ENCODE results near the gene RASGRF1.

RASGRF1 gene

DNA sequence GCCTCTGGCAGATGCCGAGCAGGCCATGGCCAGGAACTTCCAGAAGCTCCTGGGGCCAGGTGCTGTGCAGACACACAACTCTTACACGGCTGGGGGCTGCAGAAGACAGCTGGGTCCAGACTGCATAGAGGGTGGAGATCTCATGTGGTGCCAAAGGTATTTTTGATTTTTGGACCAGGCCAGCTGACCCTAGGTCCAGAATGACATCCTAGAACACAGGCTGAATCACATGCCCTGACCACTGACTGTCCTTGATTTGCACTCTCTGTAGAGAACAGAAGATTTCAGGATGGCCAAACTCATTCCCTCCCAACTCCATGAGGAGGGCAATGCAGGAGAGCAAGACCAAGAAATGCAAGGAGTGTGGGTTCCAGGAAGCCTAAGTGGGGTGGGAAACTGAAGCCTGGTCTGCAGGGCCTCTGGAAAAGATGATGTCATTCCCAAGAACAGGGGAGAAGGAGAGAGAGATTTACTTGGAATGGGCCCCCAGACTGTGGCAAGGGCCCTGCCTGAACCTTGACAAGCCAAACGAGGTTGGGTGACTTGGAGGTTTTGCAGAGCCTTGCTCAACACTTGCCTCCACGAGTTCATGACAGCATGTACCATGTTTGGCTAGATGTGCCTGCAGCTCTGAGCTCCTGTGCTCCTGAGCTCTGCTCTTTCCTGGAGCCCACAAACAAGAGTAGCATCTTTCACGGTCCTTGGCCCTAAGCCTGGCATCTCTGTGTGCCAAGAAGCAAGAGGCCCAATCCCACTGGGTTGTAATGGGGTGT, 107.2 kb downstream of the RASGRF1 start:
- no peak for DNase-seq

DNA sequence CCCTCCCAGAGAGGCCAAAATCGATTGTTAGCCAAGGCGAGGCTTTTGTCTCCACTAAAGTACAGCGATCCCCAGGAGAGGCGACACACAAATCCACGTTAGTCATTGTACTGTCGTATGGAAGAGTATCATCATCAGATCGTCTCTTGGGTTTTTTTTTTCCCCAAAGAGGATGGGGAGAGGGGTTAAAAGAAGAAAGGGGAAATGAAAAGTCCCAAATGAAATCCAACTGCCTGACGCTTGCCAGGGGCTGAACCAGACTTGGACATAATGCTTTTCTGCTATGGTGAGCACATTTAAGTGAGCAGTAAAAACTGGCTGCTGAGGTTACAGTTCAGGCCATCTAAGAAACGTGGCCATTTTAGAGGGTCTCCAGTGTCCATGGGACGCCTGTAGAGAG, 107.8 kb downstream of the RASGRF1 start:
- DNase-seq = no peak

DNA sequence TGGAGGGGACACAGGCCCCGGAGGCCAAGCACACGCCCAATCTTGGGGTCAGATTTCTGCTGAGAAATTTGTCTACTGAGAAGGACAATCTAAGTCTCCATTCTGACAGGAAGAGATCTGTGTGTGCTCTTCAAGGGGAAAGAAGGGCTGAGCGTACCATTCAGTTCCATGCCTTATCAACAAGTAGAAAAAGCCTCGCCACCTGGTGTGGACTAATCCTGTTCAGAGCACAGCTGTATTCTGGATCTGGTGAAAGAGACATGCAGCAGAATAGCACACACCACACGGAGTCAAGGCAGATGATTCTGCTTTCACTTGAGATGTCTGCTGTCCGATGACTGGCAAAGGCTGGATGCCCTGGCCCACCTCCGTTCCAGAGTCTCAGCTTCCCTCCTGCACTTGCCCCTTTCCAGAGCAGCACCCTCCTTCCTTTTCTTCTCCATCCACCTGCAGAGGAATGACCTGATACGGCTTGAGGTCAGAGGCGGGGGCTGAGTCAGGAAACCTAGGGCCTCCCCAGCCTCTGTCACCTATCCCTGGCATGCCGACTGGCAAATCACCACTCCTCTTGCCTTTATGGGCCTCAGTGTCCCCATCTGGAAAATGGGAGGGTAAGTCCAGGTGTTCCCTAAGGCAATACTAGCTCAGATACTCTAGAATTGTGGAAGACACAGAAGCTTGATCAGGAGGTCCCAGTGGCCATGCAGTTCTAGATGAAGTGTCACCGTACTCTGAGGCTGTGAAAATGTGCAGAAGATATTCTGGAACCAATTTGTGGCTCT, 108.9 kb downstream of the RASGRF1 start:
- no peak for DNase-seq

DNA sequence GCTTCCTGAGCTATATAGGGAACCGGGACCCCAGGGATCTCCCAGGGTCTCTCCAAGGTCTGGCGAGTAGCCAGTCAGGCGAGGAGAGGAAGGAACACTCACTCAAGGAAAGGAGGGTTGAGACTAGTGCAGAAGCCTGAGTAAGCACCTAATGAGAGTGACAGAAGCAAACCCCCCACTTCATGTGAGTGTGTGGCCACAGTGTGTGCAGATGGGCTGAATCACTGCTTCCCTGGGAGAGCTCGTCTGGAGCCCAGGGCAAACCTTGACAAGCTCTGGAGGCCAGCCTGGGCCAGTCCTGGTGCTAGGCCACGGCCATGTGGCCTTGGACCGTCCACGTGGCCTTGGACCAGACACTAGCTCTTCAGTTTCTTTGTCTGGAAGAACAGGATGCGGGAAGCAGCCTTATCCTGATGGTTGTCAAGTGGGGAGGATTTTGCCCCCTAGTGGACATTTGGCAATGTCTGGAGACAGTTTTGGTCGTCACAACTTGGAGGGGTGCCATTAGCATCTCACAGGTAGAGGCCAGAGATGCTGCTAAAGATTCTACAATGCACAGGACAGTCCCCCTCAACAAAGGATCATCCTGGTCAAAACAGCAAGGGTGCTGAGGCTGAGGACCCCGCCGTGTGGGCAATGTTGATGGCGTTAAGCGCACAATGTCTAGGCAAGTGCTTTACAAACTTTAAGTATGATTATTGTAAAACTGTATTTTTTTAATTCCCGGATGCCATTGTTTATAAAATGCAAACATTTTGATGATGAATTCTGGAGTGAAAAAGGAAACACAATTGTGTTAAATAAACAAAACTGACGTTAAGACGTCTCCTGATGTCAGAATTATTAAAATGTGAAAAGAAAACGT, 110.9 kb downstream of the RASGRF1 start:
- no peak for DNase-seq

DNA sequence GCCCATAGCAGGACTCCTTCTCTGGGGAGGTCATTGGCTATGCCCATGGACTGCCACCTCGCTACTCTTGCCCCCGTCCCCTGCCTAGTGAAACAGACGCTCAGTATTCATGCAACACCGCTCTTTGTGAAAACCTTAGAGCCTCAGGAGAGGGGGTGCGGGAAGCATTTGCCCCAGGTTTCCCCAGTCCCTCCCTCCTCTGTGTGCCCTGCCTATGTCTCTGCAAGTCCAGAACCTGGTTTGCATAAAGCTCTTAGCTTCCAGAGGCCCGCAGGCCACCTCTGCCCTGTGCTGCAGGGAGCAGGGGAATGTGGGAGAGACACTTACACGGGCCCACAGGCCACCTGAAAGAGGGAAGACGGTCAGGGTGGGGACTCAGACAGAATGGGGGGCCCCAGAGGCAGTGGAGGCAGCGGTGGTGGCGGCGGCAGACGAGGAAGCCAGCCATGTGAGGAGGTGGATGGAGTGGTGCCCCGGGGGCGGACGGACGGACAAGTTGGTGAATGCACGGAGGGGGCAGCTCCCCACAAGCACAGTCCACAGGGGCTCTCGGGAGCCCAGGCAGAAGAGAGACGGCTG, 111.9 kb downstream of the RASGRF1 start:
- no peak for DNase-seq

DNA sequence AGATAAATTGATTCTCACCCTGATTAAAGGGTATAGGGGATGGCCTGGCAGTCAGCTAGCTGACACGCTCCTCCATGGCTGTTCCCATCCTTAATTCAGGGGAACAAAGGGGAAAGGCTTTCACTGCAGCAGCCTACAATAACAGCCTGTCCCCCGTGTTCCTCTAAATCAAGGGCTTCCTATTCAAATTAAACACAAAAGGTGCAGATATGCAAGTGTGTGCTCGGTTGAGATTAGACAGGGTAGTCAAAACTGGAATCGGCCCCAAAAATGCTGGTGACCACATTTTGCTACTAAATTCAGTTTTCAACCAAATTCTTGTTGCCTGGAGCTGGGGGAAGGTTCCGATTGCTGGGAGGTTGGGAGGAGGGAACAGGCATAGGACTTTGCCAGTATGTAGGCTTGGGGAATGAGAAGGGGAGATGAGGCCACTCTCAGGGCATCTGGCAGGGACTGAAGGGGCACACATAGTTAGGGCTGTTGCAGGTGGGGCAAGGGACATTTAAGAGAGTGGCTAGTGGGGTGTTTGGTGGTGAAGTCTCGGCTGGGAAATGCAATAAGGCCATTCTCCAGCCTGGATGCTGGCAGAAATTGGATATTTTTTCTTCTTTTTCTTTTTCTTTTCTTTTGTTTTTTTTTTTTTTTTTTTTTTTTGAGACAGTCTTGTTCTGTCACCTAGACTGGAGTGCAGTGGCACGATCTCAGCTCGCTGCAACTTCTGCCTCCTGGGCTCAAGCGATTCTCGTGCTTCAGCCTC, 112.8 kb downstream of the RASGRF1 start:
- DNase-seq = no peak

DNA sequence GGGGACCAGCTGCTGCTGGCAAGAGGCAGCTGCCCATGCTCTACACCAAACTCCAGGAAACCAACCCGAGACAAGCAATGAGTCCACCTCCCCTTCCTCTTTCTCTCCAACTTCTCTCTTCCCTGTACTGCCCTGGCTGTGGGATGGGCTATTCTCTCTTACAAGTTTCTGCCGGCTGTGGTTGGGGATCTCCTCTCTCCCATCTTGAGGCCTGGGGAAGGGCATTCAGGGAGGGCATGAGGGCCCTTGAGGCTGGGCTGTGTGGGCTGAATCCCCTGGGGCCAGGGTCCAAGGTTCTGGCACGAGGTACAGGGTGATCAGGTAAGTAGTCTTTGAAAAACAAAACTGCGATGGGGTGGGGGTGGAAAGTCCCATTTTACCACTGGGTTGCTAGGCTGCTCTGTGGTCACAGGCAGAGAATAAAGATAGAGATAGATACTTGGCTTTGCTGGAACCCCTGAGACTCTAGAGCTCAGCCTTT, 113.4 kb downstream of the RASGRF1 start:
- no peak for DNase-seq

DNA sequence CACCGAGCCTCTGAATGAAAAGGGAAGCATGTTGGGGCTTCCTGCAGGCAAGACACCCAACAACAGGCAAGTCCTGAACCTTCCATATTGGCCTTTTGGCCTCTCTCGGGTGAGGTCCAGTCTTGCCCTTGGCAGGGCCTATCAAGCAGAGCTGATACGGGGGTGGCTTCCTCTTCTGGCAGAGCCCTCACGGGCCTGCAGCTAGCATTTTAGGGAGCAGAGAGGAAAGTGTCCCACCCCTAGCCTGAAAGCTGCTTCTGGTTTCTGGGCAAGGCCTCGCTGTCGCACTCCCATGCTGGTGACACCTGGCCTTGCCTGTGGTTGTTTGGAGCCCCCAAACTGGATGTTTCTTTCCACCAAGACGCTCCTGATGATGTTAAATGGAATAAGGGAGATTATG, 113.9 kb downstream of the RASGRF1 start:
- no peak for DNase-seq

DNA sequence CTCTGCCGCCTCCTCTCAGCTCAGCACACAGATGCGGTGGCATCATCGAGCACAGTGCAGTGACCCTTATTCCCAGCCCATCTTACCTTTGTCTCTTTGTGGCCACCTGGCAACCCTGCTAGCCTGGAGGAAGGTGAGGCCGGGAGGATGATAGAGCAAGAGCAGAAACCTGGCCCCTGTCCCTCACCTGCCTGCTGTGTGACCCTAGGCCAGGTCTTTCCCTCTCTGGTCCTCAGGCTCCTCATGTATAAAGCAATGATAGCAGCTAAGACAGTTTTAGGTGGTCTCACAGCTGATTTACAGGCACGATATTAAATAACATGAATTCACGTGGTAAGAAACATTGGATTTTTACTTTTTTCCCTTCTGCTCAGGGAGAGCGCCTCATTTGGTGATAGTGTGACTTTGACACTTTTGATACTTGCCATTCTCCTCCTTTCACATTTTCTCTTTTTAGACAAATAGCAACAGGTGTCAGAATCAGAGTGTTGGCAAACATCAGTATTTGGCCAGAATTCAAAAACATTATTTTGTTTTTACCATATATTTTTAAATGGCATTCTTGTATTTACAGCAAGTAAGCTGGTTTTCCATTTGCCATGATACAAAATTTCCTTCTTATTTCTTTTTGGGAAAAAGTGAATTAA, 116.2 kb downstream of the RASGRF1 start:
- DNase-seq = no peak

DNA sequence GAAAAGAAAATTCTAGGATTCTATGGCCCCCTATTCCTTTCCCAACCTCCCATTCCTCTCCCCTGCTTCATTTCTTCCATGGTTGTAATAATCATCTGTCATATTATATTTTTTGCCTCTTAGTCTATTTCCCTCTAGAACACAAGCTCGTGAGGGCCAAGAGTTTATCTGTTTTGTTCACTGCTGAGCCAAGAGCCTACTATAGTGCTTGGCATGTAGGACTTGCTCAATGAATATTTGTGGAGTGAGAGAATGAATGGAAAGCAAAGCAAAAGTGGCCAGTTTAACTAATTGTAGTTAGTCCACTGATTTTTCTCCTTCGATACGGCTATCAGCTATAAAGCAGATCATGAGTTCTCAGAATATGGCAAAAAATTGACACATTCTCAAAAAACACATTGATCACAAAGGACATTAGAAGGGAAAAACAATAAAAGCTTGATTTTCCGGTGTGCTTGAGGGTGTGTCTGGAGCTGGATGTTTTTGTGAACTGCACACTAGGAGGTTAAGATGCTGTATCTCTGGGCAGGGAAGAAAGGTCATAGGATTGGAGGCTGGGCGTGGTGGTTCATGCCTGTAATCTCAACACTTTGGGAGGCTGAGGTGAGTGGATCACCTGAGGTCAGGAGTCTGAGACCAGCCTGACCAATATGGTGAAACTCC, 120.8 kb downstream of the RASGRF1 start:
- DNase-seq = no peak

DNA sequence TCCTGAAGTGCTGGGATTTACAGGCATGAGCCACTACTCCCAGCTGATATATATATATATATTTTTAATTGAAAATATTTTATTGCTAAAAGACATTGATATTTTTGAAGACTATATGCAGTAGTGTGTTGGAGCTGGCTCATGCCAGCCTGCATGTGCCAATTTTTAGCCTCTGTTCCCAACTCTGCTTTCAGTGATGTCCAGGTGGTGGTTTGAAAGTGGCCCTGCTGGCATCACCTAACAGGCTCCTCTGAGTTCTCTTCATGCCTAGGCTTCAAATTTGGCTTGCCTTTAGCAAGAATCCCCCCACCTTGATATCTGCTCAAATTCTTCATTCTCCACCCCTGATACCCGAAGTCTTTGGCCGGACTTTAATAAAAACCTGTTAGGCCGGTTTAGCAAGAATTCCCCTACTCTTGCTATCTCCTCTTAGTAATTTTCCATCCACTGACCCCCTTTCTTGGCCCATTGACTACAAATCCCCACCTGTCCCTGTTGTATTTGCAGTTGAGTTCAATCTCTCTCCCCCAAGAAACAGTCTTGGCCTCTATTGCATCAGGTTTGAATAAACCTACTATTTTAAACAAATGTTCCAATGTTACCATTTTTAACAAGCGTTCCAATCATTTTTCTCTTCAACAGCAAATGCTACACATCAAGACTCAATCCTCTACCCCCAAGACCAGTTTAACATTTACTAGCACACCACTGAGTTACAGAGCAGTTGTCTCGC, 121.9 kb downstream of the RASGRF1 start:
- no peak for DNase-seq

DNA sequence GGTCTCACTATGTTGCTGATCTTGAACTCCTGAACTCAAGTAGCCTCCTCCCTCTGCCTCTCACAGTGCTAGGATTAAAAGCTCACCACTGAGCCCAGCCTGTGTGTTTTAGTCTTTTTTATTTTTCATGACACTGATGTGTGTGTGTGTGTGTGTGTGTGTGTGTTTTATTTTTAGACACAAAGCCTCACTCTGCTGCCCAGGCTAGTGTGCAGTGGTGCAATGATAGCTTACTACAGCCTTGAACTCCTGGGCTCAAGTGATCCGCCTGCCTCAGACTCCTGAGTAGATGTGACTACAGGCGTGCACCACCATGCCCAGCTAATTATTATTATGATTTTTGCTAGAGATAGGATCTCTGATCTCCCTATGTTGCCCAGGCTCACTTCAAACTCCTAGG, 122.5 kb downstream of the RASGRF1 start:
- DNase-seq = no peak

DNA sequence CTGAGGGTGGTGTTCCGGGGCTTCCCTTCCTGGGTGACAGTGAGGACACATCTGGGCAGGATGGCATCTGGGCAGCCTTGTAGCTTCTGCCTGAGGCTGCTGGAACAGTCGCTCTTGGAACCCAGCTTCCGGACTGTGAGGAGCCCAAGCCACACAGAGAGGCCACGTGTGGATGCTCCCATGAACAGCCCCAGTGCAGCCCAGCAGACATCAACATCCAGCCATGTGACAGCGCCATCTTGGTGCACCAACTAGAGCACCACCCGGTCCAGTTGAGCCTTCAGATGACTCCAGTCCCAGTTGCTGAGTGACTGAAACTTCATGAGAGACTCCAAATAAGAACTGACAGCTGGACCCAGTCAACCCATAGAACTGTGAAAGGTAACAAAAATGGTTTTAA, 130.3 kb downstream of the RASGRF1 start:
- no peak for DNase-seq

DNA sequence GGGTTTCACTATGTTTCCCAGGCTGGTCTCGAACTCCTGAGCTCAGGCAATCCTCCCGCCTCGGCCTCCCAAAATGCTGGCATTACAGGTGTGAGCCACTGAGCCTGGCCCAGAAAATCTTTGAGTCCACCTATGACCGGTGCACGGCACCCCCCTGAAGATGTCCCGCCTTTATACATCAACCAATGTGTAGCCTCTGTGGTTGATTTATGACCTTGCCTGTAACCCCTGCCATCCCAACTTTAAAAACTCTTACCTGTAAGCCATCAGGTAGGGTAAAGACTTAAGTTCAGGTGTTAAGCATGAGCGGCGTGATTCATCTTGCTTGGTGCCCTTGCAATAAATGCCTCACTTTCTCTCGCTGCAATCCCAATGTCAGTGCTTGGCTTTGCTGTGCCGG, 131.2 kb downstream of the RASGRF1 start:
- no peak for DNase-seq

DNA sequence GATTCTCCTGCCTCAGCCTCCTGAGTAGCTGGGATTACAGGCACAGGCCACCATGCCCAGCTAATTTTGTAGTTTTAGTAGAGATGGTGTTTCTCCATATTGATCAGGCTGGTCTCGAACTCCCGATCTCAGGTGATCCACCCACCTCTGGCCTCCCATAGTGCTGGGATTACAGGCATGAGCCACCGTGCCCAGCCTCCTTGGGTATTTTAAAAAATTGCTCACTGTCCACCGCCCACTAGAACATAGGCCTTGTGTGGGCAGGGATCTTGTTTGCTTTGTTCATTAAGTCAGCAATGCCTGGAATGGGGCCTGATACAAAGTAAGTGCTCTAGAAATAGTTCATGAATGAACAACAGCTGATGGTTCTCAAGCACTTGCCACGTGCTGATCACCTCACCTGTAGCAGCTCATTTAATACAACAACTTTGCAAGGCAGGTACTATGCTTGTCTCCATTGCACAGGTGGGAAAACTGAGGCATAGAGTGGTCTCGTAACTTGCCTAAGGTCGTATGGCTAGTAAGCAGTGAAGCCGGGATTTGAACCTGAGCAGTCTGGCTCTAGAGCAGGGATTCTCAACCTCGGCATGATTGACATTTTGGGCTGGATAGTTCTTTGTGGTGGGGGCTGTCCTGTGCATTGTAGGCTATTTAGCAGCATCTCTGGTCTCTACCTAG, 133.0 kb downstream of the RASGRF1 start:
- DNase-seq = no peak

DNA sequence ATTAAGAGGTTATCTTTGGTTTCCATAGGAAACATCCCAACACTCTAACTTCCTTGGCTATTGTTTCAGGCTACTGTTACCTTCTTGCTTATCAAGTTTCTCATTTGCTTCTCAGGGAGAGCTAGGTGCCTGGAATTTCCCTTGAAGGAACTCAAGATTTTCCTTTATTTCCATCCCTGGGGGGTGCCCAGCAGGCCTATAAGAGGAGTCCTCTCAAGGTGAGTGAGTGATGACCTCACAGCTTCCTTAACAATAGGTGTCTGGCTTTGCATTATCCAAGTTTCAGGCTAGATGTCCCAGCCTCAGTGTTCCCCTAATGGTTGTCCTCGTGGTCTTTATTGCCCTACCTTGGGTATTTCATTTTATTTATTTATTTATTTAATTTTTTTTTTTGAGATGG, 133.6 kb downstream of the RASGRF1 start:
- DNase-seq = no peak

DNA sequence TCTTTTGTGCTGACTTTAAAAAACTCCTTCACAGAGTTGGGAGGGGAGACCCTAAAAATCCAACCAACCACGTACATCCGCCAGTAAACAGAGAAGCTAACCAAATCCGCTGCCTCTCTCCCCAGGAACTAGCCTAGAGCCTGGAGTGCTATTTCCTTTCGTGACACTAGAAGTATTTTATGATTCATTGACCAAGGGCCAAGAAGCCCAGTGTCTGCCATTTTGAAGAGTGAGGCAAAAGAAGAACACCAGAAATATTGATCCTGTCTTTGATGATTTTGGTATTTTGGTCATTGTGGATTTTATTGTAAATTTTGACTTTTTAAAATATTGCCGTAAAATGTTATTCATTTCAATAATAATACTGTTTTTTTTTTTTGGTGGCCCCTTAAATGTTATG, 135.2 kb downstream of the RASGRF1 start:
- DNase-seq = no peak

DNA sequence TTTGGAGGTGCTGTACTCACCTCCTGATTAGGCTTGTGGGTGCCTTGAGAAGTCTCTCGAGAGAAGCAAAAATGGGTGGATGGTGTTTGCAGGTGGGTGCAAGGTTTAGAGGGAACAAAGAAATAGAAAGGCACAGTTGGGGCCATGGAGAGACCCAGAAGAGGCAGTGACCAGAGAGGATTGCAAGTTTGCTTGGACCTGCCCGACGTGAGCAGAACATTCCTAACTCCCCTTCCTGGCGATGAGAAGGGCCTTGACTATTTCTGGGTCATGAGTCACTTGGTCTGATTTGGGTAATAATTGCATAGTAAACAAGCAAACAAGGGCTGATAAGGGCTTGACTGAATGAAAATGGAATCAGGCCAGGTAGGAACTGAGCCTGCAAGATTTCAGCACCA, 138.7 kb downstream of the RASGRF1 start:
- DNase-seq = no peak

DNA sequence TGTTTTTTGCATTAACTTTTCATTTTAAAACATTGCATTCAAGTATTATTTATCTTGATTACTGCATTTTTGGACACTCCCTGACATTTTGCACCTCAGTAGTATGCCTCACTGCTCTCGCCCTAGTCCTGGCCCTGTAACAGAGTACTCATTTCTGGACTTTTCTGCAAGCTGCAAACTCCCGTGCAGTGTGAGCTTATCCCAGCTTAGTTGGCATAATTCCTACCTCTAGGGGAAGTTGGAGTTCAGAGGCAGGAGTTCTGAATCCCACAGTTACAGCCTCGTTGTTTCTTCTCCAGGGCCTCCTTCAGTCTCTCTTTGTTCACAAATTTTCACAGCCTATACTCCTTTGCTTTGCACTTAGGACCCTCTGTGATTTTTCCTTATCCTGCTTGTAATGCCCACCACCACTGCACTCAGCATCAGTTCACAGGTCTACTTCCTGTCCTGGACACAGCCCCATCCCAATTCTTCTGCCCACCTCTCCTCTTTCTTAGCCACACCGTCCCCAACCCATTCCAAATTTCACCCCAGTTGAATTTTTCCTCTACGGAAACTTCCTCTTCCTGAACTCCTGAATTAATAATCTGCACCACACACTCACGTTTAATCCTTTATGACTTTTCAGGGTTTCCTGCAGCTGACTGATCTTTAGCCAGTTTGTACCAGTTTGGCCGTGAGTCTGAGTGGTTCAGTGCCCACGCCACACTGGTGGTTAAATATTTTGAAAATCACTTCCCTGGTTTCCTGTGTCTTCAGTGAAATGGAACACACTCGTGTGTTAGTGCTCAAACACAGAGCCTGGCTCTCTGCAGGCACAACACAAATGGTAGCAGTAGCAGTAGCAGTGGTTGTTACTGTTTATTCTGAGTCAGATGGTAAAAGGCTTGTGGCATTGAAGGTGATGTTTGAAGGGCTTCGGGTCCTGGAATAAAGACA, 139.4 kb downstream of the RASGRF1 start:
- DNase-seq = no peak

All from SIG-M5 (cell line).